WERI-Rb-1 (cell line): ENCODE measurements around the gene MTCH1.

ENCODE experiments used
- DNase-seq: peaks from one replicate; pipeline ENCODE4 v3.0.0-alpha.2; 2020
- H3K27ac ChIP-seq: fragments of 250-450 bp; sonication (Bioruptor Pico); 2 replicates; pipeline ENCODE4 v1.5.1; 2020; ENCODE audit warnings: mild to moderate bottlenecking, moderate library complexity
- H3K27me3 ChIP-seq: fragments of 250-450 bp; sonication (Bioruptor Pico); 2 replicates; pipeline ENCODE4 v1.5.1; 2021; ENCODE audit warnings: mild to moderate bottlenecking, low read depth, moderate library complexity; ENCODE audit not compliant: insufficient read depth, severe bottlenecking
- H3K36me3 ChIP-seq: fragments of 250-450 bp; sonication (Bioruptor Pico); 2 replicates; pipeline ENCODE4 v1.5.1; 2020; ENCODE audit warnings: mild to moderate bottlenecking, moderate library complexity
- H3K4me3 ChIP-seq: 2 replicates; pipeline ENCODE4 v1.5.1; 2011; ENCODE audit warnings: low read depth, mild to moderate bottlenecking, control low read depth, low read length
- H3K9me3 ChIP-seq: fragments of 250-450 bp; sonication (Bioruptor Pico); 2 replicates; pipeline ENCODE4 v1.5.1; 2021; ENCODE audit warnings: mild to moderate bottlenecking, moderate library complexity; ENCODE audit not compliant: severe bottlenecking
- TF ChIP-seq, protein P1 (sequence below): IDR thresholded peaks from 2 replicates; pipeline ENCODE4 v1.5.1; 2011; ENCODE audit warnings: low read depth, mild to moderate bottlenecking, control low read depth, inconsistent platforms, low read length

The MTCH1 gene

DNA sequence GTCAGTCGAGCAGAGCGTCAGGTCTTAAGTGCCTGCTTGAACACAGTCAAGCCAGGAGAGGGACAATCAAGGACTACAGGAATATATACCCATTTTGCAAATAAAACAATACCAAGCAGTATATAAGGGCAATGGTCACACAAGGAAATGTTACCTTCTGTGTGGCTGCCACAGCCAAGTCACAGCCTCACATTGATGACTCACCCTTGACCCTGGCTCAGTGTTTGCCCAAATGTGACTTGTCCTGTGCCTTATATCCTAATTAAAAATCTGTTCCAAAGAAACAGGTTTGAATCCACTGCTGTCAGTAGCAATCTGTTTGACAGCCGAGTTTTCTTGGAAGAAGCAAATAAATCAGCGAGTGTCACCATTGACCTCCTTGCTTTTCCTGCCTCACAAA, 65.9 kb downstream of the MTCH1 start:
- Histone ChIP-seq H3K27me3 (no peaks in the 10 kb centered on the region), H3K27ac (no peak overlapping the region), H3K36me3 (peaks cover 16% of the 10 kb centered on the region), H3K4me3 (no peak overlapping the region), H3K9me3 (no peaks in the 10 kb centered on the region)
- TF ChIP-seq, protein P1, sequence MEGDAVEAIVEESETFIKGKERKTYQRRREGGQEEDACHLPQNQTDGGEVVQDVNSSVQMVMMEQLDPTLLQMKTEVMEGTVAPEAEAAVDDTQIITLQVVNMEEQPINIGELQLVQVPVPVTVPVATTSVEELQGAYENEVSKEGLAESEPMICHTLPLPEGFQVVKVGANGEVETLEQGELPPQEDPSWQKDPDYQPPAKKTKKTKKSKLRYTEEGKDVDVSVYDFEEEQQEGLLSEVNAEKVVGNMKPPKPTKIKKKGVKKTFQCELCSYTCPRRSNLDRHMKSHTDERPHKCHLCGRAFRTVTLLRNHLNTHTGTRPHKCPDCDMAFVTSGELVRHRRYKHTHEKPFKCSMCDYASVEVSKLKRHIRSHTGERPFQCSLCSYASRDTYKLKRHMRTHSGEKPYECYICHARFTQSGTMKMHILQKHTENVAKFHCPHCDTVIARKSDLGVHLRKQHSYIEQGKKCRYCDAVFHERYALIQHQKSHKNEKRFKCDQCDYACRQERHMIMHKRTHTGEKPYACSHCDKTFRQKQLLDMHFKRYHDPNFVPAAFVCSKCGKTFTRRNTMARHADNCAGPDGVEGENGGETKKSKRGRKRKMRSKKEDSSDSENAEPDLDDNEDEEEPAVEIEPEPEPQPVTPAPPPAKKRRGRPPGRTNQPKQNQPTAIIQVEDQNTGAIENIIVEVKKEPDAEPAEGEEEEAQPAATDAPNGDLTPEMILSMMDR: no peak
- DNase-seq: no peak
